Upper lobe of left lung (tissue), 4 donors: ENCODE results near the gene GCK.

Experiments used
- POLR2A ChIP-seq, 4 donors: fragments of 450-650 bp; IDR thresholded peaks; one replicate each; pipeline ENCODE4 v1.5.1; 2016 to 2017; ENCODE audit warnings: antibody characterized with exemption in 4 of 4, mild to moderate bottlenecking in 2 of 4
- TF ChIP-seq, protein P1 (sequence below), 6 experiments: fragments of 450-650 bp in 4 of 6; fragments of 200-600 bp in 2 of 6; sonication (generic) in 2 of 6; IDR thresholded peaks; one replicate each; pipeline ENCODE4 v1.5.1; 2016 to 2019; ENCODE audit warnings: antibody characterized with exemption in 6 of 6

GRCh38 chr7:44186736-44187135 lies 2.5 kb downstream of the GCK start:
- no peak for TF ChIP-seq POLR2A (IDR thresholded peaks at IDR 0.05)
- TF ChIP-seq, protein P1, sequence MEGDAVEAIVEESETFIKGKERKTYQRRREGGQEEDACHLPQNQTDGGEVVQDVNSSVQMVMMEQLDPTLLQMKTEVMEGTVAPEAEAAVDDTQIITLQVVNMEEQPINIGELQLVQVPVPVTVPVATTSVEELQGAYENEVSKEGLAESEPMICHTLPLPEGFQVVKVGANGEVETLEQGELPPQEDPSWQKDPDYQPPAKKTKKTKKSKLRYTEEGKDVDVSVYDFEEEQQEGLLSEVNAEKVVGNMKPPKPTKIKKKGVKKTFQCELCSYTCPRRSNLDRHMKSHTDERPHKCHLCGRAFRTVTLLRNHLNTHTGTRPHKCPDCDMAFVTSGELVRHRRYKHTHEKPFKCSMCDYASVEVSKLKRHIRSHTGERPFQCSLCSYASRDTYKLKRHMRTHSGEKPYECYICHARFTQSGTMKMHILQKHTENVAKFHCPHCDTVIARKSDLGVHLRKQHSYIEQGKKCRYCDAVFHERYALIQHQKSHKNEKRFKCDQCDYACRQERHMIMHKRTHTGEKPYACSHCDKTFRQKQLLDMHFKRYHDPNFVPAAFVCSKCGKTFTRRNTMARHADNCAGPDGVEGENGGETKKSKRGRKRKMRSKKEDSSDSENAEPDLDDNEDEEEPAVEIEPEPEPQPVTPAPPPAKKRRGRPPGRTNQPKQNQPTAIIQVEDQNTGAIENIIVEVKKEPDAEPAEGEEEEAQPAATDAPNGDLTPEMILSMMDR (IDR thresholded peaks at IDR 0.05) = no peak
